Epidermal melanocyte (primary cell): Measurements from ENCODE around the gene NR2F6.
A peak's percentile ranks its signal among the peaks of the same experiment; 100 is the strongest.

Source experiments
- DNase-seq: peaks from one replicate; pipeline ENCODE4 v3.0.0; 2011; ENCODE audit warnings: low spot score; ENCODE audit not compliant: insufficient read length

NR2F6 gene

DNA sequence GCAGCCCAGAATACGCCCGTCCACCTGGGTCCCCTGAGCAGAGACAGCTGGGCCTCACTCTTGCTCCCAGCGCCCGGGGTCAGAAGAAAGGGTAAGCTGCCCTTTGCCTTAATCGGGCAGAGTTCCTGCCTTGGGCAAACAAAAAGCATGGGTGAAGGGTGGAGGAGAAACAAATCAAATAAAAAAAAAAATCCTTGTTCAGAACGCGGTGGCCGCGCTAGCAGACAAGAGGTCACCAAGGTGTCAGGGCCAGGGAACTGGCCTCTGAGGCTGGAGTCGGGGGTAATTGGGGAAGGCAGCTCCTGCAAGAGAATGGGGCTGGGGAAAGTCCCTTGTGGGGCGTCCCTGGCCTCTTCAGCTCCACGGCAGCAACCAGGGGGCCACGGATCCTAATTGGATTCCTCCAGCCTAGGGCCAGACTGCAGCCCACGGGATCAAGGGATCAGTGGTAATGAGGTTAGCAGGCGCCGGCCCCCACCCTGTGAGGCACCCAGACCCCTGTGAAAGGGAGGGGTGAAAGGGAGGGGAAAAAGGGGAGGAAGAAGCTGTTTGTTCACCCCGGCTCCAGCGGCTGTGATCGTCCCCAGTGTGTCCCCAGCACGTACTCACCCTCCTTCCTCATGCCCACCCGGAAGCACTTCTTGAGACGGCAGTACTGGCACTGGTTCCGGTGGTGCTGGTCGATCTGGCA, 5.5 kb downstream of the NR2F6 start:
- DNase-seq = no peak

DNA sequence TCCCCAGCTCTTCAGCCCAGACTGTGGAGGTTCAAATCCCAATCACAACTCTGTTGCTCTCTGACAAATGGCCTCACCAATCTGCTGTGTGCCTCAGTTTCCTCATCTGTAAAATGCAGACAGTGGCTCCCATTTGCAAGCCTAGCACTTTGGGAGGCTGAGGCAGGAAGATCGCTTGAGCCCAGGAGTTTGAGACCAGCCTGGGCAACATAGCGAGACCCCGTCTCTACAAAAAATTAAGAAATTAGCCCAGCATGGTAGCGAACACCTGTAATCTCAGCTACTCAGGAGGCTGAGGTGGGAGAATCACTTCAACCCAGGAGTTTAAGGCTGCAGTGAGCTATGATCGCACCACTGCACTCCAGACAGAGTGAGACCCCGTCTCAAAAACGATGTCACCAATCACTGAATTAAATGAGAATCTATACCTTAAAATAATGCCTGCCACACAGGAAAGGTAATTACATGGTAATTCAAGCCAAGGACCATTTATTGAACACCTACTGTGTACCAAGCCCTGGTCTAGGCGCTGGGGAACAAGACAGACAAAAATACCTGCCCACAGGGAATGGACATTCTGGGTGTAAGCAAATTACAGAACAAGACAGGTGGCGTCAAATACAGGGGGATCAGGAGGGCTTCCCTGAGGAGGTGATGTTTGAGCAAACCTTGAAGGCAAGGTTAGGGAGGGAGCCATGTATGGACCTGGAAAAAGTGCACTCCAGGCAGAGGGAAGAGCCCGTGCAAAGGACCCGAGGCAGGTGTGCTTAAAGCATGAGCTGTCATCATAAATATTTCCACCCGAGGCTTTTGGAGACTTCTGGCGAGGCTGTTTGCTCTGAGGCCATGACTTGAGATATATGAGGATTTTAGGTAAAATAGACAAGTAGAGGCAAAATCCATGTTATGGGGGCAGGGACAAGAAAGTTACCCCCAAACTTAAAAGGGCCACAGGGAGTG, 7.7 kb downstream of the NR2F6 start:
- no peak for DNase-seq

DNA sequence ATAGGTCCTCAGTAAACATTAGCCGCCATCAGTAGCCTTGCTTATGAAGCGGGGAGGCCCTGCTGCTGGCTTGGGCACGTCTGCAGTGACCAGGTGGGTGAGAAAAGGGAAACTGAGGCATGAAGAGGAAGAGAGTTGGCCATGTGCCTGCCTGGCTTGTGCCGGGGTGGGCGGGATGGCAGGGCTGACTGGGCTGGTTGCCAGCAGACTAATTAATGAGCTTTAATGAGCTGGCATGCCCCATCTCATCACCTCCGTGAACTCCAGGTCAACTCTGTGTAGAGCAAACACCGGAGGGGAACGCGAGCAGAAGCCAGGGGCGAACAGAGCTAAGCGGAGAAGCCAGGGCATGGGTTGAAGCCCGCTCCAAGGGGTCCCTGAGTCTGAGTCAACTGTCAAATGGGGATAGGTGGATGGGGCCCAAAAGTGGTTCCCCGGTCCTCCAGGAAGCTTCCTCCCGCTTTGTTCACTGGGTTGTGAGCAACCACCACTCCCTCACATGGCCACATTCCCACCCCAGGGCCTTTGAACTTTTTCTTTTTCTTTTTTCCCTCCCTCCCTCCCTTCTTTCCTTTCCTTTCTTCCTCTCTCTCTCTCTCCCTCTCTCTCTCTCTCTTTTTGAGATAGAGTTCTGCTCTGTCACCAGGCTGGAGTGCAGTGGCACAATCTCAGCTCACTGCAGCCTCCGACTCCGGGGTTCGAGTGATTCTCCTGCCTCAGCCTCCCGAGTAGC, 8.7 kb downstream of the NR2F6 start:
- peak; percentile 10 for DNase-seq

DNA sequence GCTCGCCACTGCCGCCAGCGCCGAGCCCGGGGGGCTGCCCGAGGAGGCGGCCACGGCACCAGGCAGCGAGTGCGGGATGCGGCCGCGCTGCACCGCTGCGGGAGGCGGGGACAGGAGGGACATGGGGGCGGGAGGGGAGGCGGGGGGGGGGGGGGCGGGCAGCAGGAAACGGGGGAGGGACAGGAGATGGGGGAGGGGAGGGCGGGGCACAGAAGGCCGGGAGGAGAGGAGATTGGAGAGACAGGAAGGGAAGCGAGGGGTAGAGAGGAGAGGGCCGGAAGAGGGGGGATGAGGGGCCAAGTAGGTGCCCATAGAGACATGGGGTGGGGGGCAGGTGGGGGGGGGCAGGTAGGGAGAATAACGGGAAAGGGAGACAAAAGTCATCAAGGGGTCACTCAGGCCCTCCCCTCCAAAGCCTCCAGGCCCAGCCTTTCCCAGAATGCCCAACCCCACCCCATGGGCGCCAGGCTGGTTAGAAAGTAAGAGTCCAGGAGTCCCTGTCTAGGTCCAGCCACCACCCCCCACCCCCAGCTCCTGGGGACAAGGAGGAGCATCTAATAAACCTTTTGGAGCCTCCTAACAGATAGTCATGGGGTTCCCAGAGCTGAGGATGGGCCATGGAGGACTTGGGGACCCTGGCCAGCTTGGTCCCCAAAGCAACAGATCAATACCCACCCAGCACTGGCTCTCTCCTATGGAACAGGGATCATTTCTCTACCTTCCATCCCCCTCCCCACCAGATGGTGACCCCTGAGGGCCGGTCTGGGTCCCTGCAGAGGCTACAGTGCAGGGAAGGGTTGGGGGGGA, 9.5 kb downstream of the NR2F6 start:
- peak; percentile 43 for DNase-seq

DNA sequence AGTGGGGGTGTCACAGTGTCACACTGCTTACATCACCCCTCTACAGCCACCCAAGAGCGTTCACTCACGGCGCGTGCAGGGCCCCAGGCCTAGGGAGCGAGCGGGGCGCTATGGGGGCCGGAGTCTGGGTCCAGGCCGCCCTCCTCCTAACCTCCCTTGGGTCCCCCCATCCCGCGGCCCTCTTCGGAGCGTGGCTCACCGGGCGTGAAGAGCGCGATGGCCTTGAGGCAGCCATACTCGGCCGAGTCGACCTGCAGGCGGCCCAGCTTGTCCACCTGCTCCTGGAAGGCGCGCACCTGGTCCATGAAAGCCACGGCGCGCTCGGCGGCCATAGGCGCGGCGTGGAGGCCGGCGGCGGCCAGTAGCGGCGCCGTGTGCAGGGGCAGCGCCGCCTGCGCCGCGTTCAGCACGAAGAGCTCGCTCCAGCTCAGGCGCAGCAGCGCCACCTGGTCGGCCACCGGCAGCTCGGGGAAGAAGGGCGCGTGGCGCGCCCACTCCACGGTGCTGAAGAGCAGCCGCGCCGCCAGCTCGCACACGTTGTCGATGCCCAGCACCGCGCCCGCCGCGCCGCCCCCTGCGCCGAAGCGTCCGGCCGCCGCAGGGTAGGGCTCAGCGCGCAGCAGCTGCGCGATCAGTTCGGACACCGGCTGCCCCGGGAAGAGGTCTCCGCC, 10.3 kb downstream of the NR2F6 start:
- DNase-seq = peak; percentile 26

DNA sequence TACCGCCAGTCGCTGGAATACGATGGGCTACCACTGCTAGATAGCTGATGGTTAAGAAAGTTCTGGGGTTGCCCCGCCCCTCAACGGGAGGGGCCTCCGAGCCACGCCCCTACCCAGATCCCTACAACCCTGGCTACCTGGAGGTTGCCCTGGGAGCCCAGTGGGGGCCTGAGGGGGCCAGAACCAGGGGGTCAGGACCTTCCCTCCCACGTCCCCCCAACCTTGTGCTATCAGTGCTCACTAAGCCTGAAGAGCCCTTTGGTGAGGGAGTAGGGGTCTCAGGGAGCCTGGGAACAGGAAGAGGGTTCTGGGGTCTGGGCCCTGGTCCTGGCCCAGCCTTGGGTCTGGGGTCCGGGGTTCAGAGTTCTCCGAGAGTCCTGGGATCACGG, 10.8 kb downstream of the NR2F6 start:
- DNase-seq = no peak

DNA sequence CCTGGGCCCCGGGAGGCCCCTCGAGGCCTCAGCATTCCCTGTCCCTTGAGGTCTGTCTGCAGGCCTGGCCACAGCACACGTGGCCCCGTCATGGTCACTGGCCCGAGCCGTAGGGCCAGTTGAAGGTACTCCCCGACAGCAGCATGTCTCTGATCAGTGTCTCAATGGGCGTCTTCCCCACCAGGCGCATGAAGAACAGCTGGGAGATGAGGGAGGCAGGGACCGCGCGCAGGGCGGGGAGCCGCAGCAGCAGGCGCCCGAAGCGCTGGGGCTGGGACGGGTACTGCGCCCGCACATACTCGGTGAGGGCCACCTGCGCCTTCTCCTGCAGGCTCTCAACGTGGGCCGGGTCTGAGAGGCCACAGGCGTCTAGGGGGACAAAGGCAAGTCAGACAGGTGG, 13.5 kb downstream of the NR2F6 start:
- DNase-seq = no peak

DNA sequence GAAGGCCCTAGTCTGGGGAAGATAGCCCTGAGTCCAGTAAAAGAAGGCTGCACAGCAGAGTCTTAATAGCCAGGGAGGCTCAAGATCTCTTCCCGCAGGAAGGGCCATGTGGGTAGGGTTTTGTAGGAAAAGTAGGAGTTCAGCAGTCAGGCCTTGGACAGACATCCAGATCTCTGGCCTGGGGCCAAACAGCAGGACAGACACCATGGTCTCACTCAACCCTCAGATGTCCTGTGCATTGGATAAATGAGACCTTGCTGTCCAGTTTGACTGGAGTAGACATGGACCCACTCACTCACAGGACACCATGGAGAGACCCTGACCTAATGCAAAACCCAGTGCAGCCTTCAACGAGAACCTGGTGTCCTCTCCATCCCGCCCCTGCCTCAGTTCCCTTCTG, 15.8 kb downstream of the NR2F6 start:
- DNase-seq = no peak

DNA sequence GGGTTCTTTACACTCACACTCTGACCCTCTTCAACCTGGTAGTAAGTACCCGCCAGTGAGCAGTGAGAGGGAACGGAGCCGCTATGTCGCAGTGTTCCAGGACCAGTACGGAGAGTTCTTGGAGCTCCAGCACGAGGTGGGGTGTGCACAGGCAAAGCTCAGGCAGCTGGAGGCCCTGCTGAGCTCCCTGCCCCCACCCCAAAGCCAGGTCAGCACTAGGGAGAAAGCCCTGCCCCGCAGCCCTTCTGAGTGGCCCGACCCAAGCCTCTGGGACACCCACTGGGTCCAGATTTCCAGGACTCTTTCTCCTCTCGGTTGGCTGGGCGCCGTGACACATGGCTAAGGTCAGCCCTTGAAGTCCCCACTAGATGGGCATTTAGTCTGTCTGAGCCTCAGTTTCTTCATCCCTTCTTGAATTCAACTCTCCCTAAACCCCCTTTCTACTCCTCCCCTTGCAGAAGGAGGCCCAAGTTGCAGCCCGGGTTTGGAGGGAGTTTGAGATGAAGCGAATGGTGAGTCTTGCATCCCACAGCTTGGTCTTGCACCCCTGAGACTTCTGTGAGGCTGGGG, 17.8 kb downstream of the NR2F6 start:
- no peak for DNase-seq

DNA sequence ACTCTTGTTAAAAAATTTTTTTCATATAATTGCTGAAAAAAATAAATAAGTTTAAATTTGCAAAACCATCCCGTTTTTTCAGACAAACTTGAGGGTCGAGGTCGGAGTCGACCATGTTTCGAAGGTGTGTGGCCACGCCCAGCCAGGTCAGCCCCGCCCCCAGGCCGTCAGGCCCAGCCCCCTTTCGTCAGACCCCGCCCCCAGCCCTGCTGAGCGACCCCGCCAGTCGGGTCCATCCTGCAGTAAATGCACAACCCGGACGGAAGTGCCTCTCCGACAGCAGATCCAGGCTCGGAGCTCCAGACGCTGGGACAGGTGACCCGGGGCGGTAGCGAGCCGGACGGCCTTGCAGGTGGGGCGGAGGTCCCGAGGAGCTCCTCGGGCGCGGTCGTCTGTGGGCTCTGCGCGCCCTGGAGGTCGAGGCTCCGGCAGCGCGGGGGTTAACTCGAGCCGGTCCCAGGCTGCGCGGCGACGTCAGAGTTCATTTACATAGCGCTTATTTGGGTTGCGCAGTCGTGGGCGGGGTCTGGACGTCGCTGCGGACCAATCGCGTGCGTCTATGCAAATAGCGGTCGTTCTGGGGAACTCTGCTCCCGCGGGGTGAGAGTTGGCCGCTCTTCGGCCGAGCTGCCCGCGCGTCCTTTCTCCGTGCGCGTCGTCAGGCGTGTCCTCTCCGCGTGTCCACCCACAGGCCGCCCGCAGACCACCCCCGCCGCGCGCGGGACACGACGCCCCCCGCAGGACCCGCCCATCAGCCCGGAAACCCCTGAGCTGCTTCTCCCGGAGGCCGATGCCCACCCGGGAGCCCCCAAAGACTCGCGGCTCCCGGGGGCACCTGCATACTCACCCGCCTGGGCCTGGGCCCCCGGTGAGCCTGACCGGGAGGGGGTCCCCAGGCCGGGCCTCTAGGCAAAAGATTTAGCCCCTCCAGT, 19.5 kb downstream of the NR2F6 start, which contains the start of gene OCEL1:
TSS of gene OCEL1 (plus strand) at position 225 of the 932 bp plus-strand sequence. CDS start at position 247, 22 bp downstream.
- peak; percentile 92 for DNase-seq

DNA sequence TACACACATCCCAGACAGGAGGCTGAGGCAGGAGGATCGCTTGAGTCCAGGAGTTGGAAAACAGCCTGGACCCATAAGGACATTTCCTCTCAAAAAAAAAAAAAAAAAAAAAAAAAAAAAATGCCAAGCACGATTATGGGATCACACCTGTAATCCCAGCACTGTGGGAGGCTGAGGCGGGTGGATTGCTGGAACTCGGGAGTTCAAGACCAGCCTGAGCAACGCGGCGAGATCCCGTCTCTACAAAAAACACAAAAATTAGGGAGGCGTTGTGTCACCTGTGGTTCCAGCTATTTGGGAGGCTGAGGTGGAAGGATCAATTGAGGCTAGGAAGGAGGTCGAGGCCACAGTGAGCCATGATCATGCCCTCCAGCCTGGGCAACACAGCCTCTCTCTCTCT, 20.7 kb downstream of the NR2F6 start:
- DNase-seq = no peak

DNA sequence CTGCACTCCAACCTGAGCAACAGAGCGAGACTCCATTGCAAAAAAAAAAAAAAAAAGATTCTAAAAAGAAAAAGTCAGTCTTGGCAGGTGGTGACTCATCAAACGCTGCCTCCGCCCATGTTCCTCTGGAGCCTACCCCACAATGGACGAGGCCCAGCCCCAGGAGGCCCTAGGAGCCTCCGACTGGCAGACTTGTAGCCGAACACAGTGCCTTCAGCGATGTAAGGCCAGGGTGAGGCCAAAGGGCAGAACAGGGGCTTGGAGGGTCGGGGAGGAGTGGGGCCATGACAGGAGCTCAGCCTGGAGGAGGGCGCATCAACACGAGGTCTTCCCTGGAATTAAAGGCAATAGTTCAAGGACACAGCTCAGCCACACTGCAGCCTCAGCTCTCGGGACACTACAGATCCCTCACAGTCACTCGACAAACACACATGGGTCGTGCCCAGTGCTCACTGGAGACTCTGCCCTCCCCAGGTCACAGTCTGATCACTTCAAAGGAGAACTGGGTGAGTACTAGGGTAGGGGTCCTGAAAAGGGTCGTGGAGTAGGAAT, 25.4 kb downstream of the NR2F6 start:
- DNase-seq = no peak

DNA sequence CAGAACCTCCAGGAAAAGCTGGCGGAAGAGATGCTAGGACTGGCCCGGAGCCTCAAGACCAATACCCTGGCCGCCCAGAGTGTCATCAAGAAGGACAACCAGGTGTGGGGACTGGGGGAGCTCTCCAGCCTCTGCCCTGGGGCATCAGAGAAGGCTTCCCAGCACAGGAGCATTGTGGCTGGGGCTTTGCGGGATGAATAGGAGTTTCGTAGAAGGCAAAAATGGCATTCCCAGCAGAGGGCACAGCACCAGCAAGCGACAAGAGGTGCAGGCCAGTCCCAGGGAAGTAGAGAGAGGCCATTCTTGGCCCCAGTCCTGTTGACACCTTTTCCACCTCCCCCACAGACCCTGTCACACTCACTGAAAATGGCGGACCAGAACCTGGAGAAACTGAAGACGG, 26.4 kb downstream of the NR2F6 start:
- no peak for DNase-seq

DNA sequence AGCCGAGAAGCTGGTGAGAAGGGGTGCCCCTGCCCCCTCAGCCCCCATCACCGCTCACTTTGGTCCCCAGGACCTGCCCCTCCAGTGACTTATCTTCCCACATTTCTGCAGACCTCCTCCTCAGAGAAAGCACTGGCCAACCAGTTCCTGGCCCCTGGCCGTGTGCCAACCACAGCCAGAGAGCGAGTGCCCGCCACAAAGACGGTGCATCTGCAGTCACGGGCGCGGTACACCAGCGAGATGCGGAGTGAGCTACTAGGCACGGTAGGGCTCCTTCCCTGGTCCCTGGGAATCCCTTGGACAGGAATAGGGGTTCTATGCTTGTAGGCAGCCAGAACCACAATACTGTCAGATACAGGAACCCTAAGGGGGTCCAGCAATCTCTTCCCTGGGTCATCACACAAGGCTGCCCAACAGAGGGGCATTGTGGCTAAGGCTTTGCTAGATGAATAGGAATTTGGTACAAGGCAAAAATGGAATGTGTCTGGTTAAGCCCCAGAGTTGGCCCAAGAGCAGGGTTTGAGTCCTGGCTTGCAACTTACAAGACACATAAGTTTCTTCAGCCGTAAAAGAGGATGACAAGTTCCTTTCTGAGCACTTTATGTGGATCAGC, 29.6 kb downstream of the NR2F6 start:
- DNase-seq = no peak

DNA sequence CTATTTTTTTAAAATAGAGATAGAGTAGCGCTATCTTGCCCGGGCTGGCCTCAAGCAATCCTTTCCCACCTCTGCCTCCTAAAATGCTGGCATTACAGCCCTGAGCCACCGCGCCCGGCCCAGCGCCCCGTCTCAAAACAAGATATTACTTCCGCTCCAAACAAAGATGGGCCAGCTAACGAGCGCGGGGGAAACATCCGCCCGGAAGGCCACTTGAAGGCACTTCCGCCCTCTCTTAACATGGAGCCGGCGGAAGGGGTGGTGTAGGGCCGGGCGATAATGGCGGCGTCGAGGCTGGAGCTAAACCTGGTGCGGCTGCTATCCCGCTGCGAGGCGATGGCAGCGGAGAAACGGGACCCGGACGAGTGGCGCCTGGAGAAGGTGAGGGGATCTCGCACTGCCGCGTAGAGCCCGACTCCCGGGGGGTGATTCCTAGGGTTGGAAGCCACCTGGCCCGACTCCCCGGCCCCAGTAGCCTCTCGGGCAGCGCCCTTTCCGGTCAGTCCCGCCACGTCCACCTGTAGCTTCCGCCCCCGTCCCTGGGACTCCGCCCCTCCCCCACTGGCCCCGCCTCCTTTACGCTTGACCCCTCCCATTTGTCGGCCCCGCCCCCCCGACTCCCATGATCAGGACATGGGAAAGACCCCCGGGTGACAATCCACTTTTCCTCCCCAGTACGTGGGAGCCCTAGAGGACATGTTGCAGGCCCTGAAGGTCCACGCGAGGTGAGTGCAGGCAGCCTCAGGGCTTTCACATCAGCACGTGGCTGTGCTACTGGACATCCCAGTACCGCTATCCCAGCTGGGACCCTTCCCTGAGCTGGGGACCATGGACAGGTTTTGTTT, 30.4 kb downstream of the NR2F6 start, which contains the start of gene USE1:
TSS of gene USE1 (plus strand) at position 231 of the 845 bp plus-strand sequence. CDS start at position 280, 49 bp downstream.
- peak; percentile 97 for DNase-seq

DNA sequence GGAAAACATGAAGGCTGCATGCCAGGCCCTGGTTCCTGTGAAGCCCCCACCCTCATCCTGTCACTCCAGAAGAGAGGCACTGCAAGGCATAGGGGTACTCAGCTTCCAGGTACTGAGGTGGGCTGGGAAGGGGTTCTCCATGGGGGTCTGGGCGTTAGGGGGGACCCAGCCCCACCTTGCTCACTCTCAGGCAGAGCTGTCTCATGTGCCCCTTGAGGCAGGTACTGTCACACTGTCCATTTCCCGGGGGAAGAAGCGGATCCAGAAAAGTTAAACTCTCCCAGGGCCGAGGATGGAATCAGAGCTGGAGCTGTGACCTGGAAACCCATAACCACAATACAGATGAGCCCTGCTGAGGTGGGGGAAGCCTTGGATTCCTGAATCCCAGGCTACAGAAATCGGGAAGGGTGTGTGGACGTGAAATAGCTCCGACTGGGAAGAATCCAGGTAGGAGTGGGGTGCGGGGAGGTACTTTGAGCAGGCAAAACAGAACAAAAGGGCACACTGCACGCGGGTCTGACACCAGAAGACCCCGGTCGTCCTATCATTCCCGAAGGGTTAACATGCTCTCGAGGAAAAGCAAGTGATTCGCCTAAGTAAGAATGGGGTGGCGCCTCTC, 31.1 kb downstream of the NR2F6 start:
- DNase-seq = no peak

DNA sequence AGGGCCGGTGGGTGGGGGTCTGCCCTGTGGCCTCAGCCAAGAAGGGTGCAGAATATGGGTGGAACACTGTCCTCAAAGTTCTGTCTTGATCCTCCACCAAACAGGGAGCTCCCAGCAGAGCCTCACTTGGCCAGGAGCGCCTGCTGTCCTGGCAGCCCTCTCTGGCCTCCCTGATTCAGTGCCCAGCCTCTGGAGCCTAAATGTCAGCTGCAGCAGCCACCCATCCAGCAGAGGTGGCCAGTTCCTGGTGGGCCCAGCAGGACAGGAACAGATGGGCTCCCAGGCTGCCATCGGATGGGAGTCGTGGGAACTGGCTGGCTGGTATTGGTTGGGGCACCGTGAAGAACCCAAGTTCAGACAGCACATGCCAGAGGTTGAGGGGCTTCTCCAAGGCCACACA, 32.4 kb downstream of the NR2F6 start:
- no peak for DNase-seq
